HG02852 (cell line): Measurements from ENCODE around the gene MLXIPL.
"Not testable (repeated sequence)": the region's sequence is repeated elsewhere in the genome, so short reads cannot be mapped to it uniquely, and the experiment has no call there.

Source experiments
- ATAC-seq: cut with Tn5 transposase; IDR thresholded peaks from one replicate; pipeline ENCODE4 v1.9.1; 2021; ENCODE audit warnings: mild to moderate bottlenecking, moderate library complexity; ENCODE audit not compliant: unreplicated experiment

The MLXIPL gene

DNA sequence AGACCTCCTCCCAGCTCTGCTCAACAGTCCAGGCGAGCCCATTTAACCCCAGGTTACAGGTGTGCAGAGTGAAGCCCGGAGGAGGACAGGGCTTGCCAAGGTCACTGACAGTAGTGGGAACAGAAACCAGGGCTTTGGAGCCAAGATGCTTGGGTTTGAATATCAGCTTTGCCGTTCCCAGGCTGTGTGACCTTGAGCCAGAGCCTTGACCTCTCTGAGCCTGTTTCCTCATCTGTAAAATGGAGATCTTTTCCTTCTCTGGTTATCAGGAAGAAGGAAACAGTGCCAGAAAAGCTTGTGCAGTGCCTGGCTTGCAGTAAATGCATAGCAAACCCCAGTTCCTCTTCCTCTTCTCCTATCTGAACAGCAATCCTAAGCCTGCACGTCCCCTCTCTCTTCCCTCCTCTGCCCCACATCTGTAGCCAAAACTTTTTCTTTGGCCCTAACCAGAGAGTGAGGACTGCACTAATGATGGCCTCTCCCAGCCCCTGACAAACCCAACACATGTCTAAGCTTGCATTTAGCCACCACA lies 21.4 kb upstream of the MLXIPL start:
- no peak for ATAC-seq

DNA sequence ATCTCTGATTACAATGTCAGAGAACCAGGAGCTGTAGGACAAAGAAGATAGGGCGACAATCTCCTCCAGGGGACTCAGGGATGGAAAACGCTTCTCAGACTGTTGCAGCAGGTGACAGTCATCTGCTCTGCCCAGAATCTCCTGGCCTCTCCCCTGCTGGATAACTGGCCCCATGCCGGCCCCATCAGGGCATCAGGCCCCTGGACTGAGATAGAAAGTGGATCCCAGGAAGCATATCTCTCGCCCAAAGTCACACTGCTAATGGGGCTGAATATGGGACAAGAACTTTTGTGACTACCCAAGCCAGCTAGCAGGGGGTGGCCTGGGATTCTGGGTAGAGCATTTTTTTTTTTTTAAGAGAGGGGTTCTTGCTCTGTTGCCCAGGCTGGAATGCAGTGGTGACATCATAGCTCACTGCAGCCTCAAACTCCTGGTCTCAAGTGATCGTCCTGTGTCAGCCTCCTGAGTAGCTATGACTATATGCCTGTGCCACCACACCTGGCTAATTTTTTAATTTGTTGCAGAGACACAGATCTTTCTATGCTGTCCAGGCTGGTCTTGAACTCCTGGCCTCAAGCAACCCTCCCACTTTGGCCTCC lies 20.5 kb upstream of the MLXIPL start:
- no peak for ATAC-seq

DNA sequence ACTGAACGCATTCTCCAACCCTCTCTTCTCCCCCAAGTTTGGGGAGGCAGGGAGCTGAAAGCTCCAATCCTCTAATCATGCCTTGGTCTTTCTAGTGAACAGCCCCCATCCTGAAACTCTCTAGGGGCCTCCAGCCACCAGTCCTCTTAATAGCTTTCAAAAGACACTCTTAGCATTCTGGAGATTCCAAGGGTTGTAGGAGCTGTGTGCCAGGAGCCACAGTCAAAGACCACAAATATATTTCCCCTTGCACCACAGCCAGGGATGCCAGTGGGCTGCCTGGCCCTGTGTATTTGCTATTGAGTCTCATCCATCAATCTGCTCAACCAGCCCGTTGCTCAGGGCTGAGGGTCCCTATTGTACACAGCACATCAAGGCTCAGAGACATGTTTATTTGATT lies 18.5 kb upstream of the MLXIPL start:
- ATAC-seq, result no peak

DNA sequence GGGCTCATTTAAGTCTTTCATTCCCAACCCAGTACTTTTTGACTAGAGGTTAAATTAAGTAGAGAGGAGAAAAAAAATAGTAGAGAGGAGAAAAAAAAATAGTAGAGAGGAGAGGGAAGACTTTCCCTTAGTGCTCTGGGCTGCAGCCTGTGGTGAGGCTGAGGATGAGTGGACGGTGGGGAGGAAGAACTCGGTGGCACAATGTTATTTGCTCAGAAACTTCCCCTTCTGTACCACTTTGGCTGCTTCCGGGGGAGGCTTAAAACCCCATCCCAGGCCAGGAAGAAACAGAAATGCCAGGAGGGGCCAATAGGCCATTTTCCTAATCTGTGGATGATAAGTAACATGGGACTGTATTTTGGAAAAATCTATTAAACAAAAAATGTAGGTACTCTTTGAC lies 14.6 kb upstream of the MLXIPL start:
- no peak for ATAC-seq

DNA sequence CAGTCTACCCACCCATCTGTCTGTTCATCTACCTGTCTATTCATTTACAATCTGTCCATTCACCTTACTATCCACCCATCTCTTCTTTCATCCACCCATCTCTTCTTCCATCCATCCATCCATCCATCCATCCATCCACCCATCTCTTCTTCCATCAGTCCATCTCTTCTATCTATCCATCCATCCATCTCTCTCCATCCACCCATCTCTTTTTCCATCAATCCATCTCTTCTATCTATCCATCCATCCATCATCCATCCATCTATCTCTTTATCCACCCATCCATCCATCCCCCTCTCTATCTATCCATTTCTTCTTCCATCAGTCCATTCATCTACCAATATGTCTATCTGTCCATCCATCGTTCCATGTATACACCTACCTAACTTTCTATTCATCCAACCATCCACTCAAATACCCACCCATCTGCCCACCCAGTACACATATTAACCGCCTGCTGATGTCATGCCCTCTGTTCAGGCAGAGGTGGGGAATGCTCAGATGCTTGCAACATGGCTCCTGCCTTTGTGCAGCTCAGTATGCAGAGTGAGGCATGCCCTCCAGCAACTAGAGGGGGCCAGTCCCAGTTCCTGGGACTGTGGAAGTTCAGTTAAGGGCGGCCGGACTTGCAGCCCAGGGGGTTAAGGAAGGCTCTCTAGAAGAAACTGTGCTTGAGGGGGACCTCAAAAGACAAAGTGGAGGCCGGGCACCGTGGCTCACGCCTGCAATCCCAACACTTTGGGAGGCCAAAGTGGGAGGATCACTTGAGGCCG lies 11.3 kb upstream of the MLXIPL start:
- ATAC-seq, result no peak

DNA sequence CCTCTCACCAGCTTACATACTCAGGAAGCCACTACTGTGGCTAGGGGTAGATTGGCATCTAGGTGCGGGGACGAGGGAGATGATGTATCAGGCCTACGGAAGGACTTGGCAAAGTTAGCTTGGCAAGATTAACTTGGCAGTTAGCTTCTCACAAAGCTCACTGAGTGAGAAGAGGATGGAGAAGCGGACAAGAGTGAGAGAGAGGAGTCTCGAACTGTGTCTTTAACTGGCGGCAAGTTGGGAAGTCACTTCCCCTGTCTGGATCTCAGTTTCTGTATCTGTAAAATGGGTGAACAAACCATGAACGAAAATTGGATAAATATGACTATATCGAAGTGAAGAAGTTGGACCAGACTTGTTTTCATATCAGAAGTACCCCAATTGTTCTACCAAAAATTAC lies 9.5 kb upstream of the MLXIPL start:
- ATAC-seq, result no peak

DNA sequence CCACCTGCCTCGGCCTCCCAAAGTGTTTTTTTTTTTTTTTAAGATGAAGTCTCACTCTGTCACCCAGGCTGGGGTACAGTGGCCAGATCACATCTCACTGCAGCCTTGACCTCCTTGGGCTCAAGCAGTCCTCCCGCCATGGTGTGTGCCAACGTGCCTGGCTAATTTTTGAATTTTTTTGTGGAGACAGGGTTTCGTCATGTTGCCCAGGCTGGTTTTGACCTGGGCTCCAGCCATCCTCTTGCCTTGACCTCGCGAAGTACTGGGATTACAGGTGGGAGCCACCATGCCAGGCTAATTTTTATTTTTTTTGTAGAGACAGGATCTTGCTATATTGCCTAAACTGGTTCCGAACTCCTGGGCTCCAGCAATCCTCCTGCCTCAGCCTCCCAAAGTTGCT lies 9.0 kb upstream of the MLXIPL start:
- no peak for ATAC-seq

DNA sequence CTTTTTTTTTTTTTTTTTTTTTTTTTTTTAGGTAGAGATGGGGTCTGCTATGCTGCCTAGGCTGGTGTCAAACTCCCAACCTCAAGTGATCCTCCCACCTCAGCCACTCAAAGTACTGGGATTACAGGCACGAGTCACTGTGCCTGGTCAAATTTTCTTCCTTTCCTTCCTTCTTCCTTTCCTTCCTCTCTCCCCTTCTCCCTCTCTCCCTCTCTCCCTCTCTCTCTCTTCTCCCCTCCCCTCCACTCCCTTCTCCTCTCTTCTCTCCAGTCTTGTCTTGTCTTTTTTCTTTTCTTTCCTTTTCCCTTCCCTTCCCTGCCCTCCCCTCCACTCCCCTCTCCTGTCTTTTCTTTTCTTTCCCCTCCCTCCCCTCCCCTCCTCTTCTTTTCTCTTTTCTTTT lies 7.2 kb upstream of the MLXIPL start:
- ATAC-seq, result no peak

DNA sequence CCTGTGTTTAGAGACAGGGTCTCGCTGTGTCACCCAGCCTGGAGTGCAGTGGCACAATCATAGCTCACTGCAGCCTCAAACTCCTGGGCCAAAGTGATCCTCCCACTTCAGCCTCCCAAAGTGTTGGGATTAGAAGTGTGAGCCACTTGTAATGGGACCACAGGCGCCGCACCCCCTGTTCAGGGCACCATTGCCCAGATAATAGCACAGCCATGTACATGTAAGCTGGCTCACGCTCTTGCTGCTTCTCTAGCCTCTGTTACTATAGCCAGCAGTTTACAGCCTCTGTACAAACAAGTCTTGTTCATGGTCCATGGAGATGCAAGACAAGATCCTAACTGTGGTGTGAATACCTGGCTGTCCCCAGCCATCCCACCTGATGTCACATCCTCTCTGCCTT lies 4.2 kb upstream of the MLXIPL start:
- ATAC-seq, result no peak

DNA sequence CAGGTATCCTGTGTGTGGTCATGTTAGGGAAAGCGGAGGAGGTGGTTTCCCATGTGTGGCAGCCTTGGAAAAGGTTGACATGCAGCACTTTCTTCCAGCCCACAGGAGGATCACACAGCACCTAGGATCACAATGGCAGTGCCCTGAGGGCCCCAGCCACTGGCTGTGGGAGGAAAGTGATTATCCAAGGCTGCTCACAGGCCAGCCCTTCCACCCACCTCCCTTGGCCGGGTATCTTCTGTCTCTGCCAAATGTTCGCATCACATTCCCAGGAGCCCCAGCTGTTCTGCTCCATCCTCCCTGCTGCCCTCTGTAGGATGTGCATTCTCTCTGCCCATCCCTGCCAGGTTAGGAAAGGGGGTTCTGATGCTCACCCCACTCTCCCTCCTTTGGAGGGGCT lies 2.5 kb upstream of the MLXIPL start:
- no peak for ATAC-seq

DNA sequence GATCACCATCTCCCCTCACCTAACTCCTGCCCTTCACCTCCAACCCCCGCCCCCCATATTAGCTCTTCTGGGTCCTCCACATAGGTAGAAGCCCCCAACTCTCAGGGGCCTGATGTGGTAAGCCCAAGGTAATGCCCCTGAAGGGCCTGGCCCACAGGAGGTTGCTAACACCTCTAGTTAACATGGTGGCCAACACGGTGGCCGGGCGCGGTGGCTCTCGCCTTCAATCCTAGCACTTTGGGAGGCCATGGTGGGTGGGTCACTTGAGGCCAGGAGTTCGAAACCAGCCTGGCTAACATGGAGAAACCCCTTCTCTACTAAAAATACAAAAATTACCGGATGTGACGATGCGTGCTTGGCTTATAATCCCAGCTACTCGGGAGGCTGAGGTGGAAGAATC lies 954 bp upstream of the MLXIPL start:
- ATAC-seq, result no peak

DNA sequence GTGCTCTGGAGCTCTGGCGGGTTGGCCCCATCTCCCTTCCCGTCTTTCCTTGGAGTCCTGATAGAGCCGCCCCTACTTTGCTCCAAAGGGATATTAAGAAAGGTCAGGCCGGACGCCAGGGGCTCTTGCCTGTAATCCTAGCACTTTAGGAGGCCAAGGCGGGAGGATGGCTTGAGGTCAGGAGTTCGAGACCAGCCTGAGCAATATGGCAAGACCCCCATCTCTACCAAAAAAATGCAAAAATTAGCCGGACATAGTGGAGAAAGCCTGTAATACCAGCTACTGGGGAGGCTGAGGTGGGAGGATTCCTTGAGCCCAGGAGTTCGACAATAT lies 313 bp upstream of the MLXIPL start:
- ATAC-seq, result no peak

DNA sequence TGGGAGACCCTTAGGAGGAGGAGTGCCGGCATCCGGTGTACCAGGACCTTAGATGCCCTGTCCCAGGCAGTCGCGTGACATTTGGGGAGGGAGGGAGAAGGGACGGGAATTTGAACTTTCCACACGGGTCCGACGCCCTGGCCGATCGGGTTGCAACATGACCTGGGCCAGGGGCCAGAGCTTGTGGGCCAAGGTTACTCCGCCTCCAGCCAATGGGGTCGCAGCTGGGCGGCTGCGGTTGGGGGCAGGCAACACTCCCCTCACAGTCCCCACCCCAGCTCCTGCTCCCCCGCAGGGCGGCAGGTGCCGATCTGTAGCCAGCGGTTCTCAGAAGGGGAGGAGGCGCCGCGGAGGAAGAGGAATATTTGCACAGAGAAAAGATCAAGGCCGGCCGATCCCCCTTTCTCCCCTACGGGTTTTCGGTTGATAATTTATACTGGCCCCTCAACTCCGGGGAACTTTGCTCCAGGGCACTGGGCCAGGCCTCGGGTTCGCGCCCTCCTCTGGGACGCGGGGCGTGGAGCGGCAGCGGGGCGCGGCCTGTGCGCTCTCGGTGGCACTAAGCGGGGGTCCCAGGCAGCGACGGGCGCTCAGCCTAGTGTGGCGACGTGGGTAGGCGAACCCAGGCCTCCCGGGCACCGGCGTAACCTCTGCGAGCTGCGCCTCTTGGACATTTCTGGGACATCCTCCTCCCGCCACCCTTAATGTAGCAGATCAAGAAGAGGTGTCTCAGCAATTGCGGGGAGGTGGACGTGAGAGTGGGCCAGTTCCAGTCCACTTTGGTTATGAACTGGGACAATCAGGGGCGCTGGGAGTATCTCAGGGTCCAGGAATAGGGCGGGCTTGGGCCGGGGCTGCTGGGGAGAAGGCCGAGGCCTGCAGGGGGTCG lies 1.2 kb downstream of the MLXIPL start:
- ATAC-seq, result no peak

DNA sequence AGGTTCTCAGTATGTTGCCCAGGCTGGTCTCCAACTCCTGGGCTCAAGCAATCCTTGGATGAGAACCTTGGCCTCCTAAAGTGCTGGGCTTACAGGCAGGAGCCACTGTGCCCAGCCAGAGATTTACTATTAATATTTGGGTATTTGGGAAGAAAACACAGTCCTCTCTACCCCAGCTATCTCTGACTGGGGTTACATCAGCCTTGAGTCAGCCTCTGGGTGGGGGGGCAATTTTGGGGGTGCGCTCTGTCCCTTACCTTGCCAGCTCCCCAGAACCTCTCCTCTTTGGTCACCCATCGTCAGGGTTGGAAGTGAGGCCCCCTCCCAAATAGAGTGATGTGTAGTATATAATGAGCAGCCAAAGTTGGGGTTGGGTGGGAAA lies 1.8 kb downstream of the MLXIPL start:
- no peak for ATAC-seq

DNA sequence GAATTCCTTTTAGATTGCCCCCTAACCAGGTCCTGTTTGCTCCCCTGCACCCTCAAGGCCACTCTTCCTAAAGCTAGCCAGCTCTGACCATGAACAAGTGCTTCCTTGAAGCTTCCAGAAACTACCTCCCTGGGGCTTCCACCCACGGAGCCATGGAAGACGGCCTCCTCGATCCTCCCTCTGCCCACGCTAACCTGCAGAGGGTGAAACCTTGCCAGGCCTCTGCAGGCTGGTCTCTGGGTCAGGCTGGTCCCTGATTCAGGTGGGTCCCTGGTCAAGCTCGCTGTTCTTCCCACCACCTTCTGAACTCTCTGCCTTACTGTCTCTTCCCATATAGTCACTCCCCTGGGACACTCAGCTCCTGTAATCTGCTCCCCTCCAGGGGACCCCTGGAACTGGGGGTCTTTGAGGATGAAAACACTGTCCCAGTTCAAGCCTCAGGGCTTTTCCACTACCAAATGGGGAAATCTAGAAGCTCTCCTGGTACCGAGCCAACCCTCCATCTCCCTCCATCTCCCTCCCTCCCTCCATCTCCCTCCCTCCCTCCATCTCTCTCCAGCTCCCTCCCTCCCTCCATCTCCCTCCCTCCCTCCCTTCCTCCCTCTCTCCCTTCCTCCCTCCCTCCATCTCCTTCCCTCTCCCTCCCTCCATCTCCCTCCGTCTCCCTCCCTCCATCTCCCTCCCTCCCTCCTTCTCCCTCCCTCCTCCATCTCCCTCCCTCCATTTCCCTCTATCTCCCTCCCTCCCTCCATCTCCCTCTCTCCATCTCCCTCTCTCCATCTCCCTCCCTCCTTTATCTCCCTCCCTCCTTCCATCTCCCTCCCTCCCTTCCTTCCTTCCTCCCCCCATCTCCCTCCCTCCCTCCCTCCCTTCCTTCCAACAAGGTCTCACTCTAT lies 2.9 kb downstream of the MLXIPL start:
- ATAC-seq, result no peak

DNA sequence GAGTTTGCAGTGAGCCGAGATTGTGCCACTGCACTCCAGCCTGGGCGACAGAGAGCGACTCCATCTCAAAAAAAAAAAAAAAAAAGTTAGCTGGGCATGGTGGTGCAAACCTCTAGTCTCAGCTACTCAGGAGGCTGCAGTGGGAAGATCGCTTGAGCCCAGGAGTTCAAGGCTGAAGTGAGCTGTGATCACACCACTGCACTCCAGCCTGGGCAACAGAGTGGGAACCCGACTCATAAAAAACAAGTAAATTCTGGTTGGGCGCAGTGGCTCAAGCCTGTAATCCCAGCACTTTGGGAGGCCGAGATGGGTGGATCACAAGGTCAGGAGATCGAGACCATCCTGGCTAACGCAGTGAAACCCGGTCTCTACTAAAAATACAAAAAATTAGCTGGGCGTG lies 4.9 kb downstream of the MLXIPL start:
- ATAC-seq, result not testable (repeated sequence)

DNA sequence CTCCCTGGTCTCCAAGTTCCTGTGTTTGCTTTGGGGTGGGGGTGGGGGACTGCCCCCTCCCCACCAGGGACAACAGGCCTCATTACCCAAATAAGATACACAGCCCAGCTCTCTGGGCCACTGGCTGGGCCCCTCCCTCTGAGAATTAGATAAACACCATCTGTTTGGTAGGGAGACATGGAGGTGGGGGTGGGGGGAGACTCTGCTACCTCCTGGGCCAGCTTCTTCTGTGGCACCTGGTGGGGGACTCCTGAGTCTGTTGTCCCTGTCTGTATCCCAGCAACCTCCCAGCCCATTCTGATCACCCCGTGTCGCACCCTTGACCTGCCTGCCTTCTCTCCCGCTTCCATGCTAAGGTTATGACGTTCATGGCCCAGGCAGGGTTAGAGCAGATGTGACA lies 5.8 kb downstream of the MLXIPL start:
- no peak for ATAC-seq

DNA sequence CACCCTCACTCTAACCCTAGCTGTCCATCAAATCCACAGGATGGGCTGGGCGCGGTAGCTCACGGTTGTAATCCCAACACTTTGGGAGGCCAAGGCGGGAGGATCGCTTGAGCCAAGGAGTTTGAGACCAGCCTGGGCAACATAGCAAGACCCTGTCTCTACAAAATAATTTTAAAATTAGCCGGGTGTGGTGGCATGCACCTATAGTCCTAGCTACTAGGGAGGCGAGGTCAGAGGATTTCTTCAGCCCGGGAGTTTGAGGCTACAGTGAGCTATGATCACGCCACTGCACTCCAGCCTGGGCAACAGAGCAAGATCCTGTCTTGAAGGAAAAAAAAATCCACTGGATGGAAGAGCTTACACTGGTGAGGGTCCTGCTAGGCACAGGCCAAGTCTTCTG lies 6.8 kb downstream of the MLXIPL start:
- ATAC-seq, result not testable (repeated sequence)

DNA sequence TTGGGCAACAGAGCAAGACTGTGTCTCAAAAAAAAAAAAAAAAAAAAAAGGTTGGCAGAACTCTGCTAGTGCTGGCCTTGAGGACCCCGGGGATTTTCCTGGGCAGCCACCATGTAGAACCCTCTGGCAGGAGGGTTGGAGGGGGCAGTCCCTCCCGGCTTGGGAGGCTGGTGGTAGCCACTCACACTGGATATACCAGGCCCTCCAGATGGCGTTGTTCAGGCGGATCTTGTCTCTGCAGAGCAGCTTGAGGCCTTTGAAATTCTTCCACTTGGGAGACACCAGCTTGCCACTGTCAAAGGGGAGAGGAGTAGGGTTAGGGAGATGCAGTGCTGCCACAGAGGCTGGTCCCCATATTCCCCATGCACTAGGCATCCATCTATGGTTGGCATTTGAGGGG lies 8.4 kb downstream of the MLXIPL start:
- ATAC-seq, result no peak

DNA sequence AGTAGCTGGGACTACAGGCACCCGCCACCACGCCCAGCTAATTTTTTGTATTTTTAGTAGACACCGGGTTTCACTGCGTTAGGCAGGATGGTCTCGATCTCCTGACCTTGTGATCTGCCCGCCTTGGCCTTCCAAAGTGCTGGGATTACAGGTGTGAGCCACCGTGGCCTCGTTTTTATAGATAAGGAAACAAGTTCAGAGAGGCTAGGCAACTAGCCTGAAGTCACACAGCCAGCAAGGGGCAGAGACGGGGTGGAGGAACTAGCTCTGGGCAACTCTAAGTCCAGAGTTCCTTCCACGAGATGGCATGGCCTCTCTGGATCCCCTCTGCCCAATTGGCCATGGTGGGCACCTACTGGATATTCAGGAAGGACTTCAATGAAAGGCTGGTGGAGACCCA lies 9.4 kb downstream of the MLXIPL start:
- not testable (repeated sequence) for ATAC-seq
